BJ (cell line): ENCODE results near the gene FAM13C. TPM values are rescaled to one million over a fixed set of nuclear protein-coding genes. Genes with fewer than 3 reads are reported as not detected.

ENCODE experiments used
- CTCF ChIA-PET: fragments of 350-600 bp; formaldehyde crosslinking; extraction: SDS; loops from one replicate; lab custom pipeline; 2021; ENCODE audit warnings: antibody characterized with exemption, inconsistent platforms; lab: Yijun Ruan, JAX
- POLR2A ChIA-PET: fragments of 300-600 bp; sonication (Branson Sonifier 250); formaldehyde crosslinking; extraction: SDS; loops from one replicate; lab custom pipeline; 2021; ENCODE audit warnings: antibody characterized with exemption; lab: Charles Lee
- DNase-seq: peaks from one replicate; pipeline ENCODE4 v3.0.0-alpha.2; 2011; ENCODE audit warnings: low read depth
- H3K27me3 ChIP-seq: 2 replicates; pipeline ENCODE4 v1.6.0; 2011; ENCODE audit warnings: low read length; ENCODE audit not compliant: control insufficient read depth, insufficient read depth
- H3K36me3 ChIP-seq: 2 replicates; pipeline ENCODE4 v1.5.1; 2011; ENCODE audit warnings: low read length; ENCODE audit not compliant: control insufficient read depth, insufficient read depth
- H3K4me3 ChIP-seq: 2 replicates; pipeline ENCODE4 v1.5.1; 2011; ENCODE audit warnings: low read depth, mild to moderate bottlenecking, control low read depth, low read length
- polyA plus RNA-seq: library from polyadenylated mRNA; depleted of rRNA; stranded (reverse); fragments of >200 nt; gene quantifications from 2 replicates; pipeline ENCODE4 v1.2.3, GENCODE V29; 2011
- TF ChIP-seq, protein P1 (sequence below): IDR thresholded peaks from 2 replicates; pipeline ENCODE4 v1.5.1; 2011; ENCODE audit warnings: low read depth, mild to moderate bottlenecking, control low read depth, inconsistent platforms, low read length, moderate library complexity; ENCODE audit not compliant: insufficient read depth

The FAM13C gene
- polyA plus RNA-seq, 1 experiment = not detected

DNA sequence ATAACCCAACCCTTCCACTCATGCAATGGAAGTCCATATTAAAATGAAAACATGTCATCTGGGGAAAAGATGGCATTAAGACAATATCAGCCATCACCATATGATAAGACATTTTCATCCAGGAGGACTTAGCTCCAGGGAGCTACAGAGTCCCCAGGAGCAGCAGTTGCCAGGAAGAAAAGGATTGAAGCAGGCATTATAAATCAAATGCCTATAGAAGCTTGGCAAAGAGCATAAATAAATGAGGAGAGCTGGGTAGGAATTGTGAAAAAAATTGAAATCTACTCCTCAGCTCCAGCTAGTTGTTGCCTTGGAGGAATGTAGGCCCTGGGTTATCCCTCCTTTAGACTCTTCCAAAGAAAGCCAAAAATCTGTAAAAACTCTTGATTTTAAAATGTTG, 42.5 kb downstream of the FAM13C start:
- CTCF ChIA-PET = no interaction called here
- H3K4me3 ChIP-seq = no peak overlapping the region
- DNase-seq = no peak
- no peaks in the 10 kb centered on the region for H3K36me3 ChIP-seq
- TF ChIP-seq, protein P1, sequence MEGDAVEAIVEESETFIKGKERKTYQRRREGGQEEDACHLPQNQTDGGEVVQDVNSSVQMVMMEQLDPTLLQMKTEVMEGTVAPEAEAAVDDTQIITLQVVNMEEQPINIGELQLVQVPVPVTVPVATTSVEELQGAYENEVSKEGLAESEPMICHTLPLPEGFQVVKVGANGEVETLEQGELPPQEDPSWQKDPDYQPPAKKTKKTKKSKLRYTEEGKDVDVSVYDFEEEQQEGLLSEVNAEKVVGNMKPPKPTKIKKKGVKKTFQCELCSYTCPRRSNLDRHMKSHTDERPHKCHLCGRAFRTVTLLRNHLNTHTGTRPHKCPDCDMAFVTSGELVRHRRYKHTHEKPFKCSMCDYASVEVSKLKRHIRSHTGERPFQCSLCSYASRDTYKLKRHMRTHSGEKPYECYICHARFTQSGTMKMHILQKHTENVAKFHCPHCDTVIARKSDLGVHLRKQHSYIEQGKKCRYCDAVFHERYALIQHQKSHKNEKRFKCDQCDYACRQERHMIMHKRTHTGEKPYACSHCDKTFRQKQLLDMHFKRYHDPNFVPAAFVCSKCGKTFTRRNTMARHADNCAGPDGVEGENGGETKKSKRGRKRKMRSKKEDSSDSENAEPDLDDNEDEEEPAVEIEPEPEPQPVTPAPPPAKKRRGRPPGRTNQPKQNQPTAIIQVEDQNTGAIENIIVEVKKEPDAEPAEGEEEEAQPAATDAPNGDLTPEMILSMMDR = no peak
- POLR2A ChIA-PET = no interaction called here
- H3K27me3 ChIP-seq = no peaks in the 10 kb centered on the region

- DNase-seq = no peak
- Histone ChIP-seq H3K27me3 (no peaks in the 10 kb centered on the region), H3K4me3 (no peak overlapping the region), H3K36me3 (no peaks in the 10 kb centered on the region)
- ChIA-PET CTCF (no interaction called here), POLR2A (no interaction called here)
- TF ChIP-seq, protein P1 = no peak
Measured at GRCh38 chr10:59317066-59317465, 45.3 kb downstream of the FAM13C start.

- Histone ChIP-seq H3K36me3 (no peaks in the 10 kb centered on the region), H3K27me3 (no peaks in the 10 kb centered on the region), H3K4me3 (no peak overlapping the region)
- DNase-seq = no peak
- ChIA-PET CTCF (interaction anchor here (0.7 kb wide), 1 partner anchor 149 kb away, joined by 3 read pairs; no protein-coding TSS in a partner anchor), POLR2A (no interaction called here)
- TF ChIP-seq, protein P1 = no peak
Measured at GRCh38 chr10:59315465-59315864, 46.9 kb downstream of the FAM13C start.

DNA sequence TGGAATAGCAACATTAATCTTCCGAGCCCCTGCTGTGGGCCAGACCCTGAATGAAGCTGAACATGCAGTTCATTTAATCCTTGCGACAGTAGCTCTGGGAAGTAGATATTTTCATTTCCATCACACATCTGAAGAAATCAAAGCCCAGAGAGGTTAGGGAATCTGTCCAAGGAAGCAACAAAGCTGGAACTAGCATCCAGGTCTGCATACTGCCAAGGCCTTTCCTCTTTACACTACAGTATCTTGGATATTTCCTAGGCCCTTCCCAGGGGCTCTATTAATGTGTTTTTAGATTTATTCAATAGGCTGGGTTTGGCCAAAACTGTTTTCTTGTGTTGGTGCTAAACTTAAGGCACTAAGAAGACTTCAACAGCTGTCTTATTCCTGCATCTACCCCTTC, 48.1 kb downstream of the FAM13C start:
- POLR2A ChIA-PET = no interaction called here
- TF ChIP-seq, protein P1 = no peak
- no peak overlapping the region for H3K4me3 ChIP-seq
- no peaks in the 10 kb centered on the region for H3K27me3 ChIP-seq
- CTCF ChIA-PET = no interaction called here
- no peaks in the 10 kb centered on the region for H3K36me3 ChIP-seq
- DNase-seq = no peak

DNA sequence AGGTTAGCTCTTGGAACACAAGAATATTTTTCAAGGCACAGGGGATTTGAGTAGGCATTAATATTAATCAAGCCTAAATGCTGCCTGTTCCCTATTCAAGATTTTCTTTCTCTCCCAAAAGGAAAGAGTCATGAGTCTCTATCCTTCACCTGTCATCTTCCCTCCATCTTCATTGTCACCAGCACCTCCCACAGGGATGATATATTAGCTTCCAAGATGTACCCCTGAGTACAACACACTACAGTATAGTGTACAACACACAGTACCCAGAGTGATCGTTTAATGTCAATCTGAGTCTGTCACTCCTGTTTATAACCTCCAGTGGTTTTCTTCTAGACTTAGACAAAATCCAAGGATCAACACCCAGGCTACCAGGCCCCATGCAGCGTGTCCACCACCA, 50.1 kb downstream of the FAM13C start:
- CTCF ChIA-PET = no interaction called here
- TF ChIP-seq, protein P1 = no peak
- Histone ChIP-seq H3K27me3 (no peaks in the 10 kb centered on the region), H3K36me3 (no peaks in the 10 kb centered on the region), H3K4me3 (no peak overlapping the region)
- POLR2A ChIA-PET = no interaction called here
- DNase-seq = no peak
